HG03457 (cell line): Measurements from ENCODE around the gene FAM222B.
"Not testable (repeated sequence)": the region's sequence is repeated elsewhere in the genome, so short reads cannot be mapped to it uniquely, and the experiment has no call there.

Experiments
- ATAC-seq: cut with Tn5 transposase; IDR thresholded peaks from one replicate; pipeline ENCODE4 v1.9.1; 2021; ENCODE audit warnings: moderate number of reproducible peaks; ENCODE audit not compliant: unreplicated experiment

Gene FAM222B

GRCh38 chr17:28846231-28846630 is 3.6 kb upstream of the FAM222B start:
- no peak for ATAC-seq

- ATAC-seq: no peak
Measured at GRCh38 chr17:28843816-28844148, 1.2 kb upstream of the FAM222B start.

GRCh38 chr17:28841901-28842281 is 699 bp downstream of the FAM222B start:
- no peak for ATAC-seq

- ATAC-seq: no peak
Measured at GRCh38 chr17:28839221-28839620, 3.4 kb downstream of the FAM222B start.

GRCh38 chr17:28836541-28836940 is 6.0 kb downstream of the FAM222B start:
- ATAC-seq: not testable (repeated sequence)

- no peak for ATAC-seq
Measured at GRCh38 chr17:28834420-28834819, 8.2 kb downstream of the FAM222B start.

- ATAC-seq: no peak
Measured at GRCh38 chr17:28828294-28829040, 14.1 kb downstream of the FAM222B start.

GRCh38 chr17:28827672-28828071 is 14.9 kb downstream of the FAM222B start:
- no peak for ATAC-seq

- ATAC-seq: no peak
Measured at GRCh38 chr17:28819582-28819981, 23.0 kb downstream of the FAM222B start.

GRCh38 chr17:28818819-28819221 is 23.8 kb downstream of the FAM222B start:
- no peak for ATAC-seq

GRCh38 chr17:28816540-28816939 is 26.1 kb downstream of the FAM222B start:
- ATAC-seq: no peak

- no peak for ATAC-seq
Measured at GRCh38 chr17:28812748-28813377, 29.7 kb downstream of the FAM222B start.

GRCh38 chr17:28812091-28812747 is 30.4 kb downstream of the FAM222B start:
- ATAC-seq: peak; percentile 88

GRCh38 chr17:28811651-28812090 is 30.9 kb downstream of the FAM222B start:
- peak; percentile 16 for ATAC-seq

- ATAC-seq: no peak
Measured at GRCh38 chr17:28810437-28810836, 32.2 kb downstream of the FAM222B start.

- no peak for ATAC-seq
Measured at GRCh38 chr17:28807925-28808634, 34.5 kb downstream of the FAM222B start.

- ATAC-seq: no peak
Measured at GRCh38 chr17:28796062-28796461, 46.5 kb downstream of the FAM222B start.

- not testable (repeated sequence) for ATAC-seq
Measured at GRCh38 chr17:28794846-28795441, 47.6 kb downstream of the FAM222B start.

GRCh38 chr17:28792877-28793661 is 49.5 kb downstream of the FAM222B start:
- ATAC-seq: no peak

GRCh38 chr17:28788100-28788499 is 54.5 kb downstream of the FAM222B start:
- ATAC-seq: no peak
